K562 (cell line): ENCODE measurements around the gene DDX54. TPM values are rescaled to one million over a fixed set of nuclear protein-coding genes. Genes with fewer than 3 reads are reported as not detected.

ENCODE experiments used
- ARNT ChIP-seq, 2 experiments: fragments of 450-650 bp; IDR thresholded peaks; 2 replicates each; pipeline ENCODE4 v1.6.1; 2016; ENCODE audit warnings: mild to moderate bottlenecking in 1 of 2
- GABPA ChIP-seq: fragments of 200-800 bp; sonication (Bioruptor generic); conservative IDR thresholded peaks from 2 replicates; pipeline ENCODE4 v1.6.1; 2016; ENCODE audit warnings: low read depth, missing genetic modification characterization, missing compliant biosample characterization
- IRF2 ChIP-seq: sonication (generic); formaldehyde crosslinking; IDR thresholded peaks from 2 replicates; pipeline ENCODE4 v1.8.1; 2022; ENCODE audit warnings: mild to moderate bottlenecking, missing genetic modification reagents
- MTF1 ChIP-seq: fragments of 250-450 bp; sonication (Bioruptor Pico); IDR thresholded peaks from 2 replicates; pipeline ENCODE4 v1.9.0; 2021; ENCODE audit warnings: moderate library complexity, mild to moderate bottlenecking, inconsistent platforms, borderline replicate concordance
- NFE2L1 ChIP-seq: fragments of 450-650 bp; IDR thresholded peaks from 2 replicates; pipeline ENCODE4 v1.6.1; 2016; ENCODE audit warnings: missing genetic modification characterization, low read depth, mild to moderate bottlenecking, missing compliant biosample characterization, moderate library complexity, borderline replicate concordance
- NR4A1 ChIP-seq, 2 experiments: fragments of 250-450 bp in 1 of 2; fragments of 450-650 bp in 1 of 2; sonication (Bioruptor Pico) in 1 of 2; IDR thresholded peaks; 2 replicates each; pipeline versions ENCODE4 v1.4.0 to v1.6.1; 2016 to 2020; ENCODE audit warnings: mild to moderate bottlenecking in 2 of 2, missing compliant biosample characterization in 1 of 2, missing genetic modification characterization in 1 of 2, moderate library complexity in 1 of 2
- PCBP1 ChIP-seq: fragments of 200-400 bp; formaldehyde crosslinking; IDR thresholded peaks from 2 replicates; pipeline ENCODE4 v1.6.1; 2018; ENCODE audit warnings: mild to moderate bottlenecking, low read depth, low read length; ENCODE audit not compliant: poor library complexity, severe bottlenecking
- POLR2AphosphoS2 ChIP-seq: IDR thresholded peaks from 2 replicates; pipeline ENCODE4 v1.6.1; 2012; ENCODE audit warnings: low read length, improper control_type of control experiment
- RBM17 ChIP-seq: fragments of 200-400 bp; formaldehyde crosslinking; IDR thresholded peaks from 2 replicates; pipeline ENCODE4 v1.6.1; 2017; ENCODE audit warnings: low read depth, mild to moderate bottlenecking, low read length, borderline replicate concordance
- RFX7 ChIP-seq: fragments of 250-450 bp; sonication (Bioruptor Pico); IDR thresholded peaks from 2 replicates; pipeline ENCODE4 v1.5.1; 2021; ENCODE audit warnings: mild to moderate bottlenecking
- RHOXF2B ChIP-seq: fragments of 250-450 bp; sonication (Bioruptor Pico); conservative IDR thresholded peaks from 2 replicates; pipeline ENCODE4 v1.5.1; 2021
- SMAD2 ChIP-seq: fragments of 150-350 bp; IDR thresholded peaks from 2 replicates; pipeline ENCODE4 v1.6.1; 2014; ENCODE audit warnings: low read depth, mild to moderate bottlenecking, low read length
- TCF7 ChIP-seq: sonication (generic); IDR thresholded peaks from 2 replicates; pipeline ENCODE4 v1.6.1; 2016; ENCODE audit warnings: antibody characterized with exemption, borderline replicate concordance
- TCF7L2 ChIP-seq: fragments of 150-350 bp; IDR thresholded peaks from 2 replicates; pipeline ENCODE4 v1.6.1; 2016; ENCODE audit warnings: low read depth, mild to moderate bottlenecking, low read length, moderate library complexity
- ZC3H4 ChIP-seq: sonication (generic); formaldehyde crosslinking; IDR thresholded peaks from 2 replicates; pipeline ENCODE4 v1.9.0; 2021; ENCODE audit warnings: missing genetic modification reagents, borderline replicate concordance
- ZNF444 ChIP-seq: fragments of 250-450 bp; sonication (Bioruptor Pico); IDR thresholded peaks from 2 replicates; pipeline ENCODE4 v1.4.0; 2020; ENCODE audit warnings: mild to moderate bottlenecking, moderate library complexity
- ZNF695 ChIP-seq: fragments of 450-650 bp; formaldehyde crosslinking; IDR thresholded peaks from 2 replicates; pipeline ENCODE4 v1.4.0; 2020; ENCODE audit warnings: mild to moderate bottlenecking, moderate library complexity
- polyA plus RNA-seq, 8 experiments: library from polyadenylated mRNA; depleted of rRNA in 4 of 8; stranded (reverse) in 5 of 8; unstranded in 3 of 8; fragments of >200 nt; fragmentation: Nextera tagmentation in 2 of 8; fragmentation: Illumina TruSeq in 1 of 8; extraction: Ambion mirVana in 2 of 8; extraction: Trizol in 1 of 8; gene quantifications; 2 replicates each; pipeline versions ENCODE4 v1.2.1 to v1.2.3, GENCODE V29; 2011 to 2014; ENCODE audit warnings: inconsistent platforms in 1 of 8, missing spikeins in 1 of 8
- total RNA-seq, 7 experiments: library from RNA; depleted of rRNA in 6 of 7; stranded (reverse); fragments of >200 nt in 6 of 7; fragmentation: Illumina TruSeq in 2 of 7; extraction: Trizol in 2 of 7; gene quantifications; 2 replicates each; pipeline versions ENCODE4 v1.2.1 to v1.2.3, GENCODE V29; 2011 to 2021; ENCODE audit warnings: low replicate concordance in 1 of 7
- TF ChIP-seq, protein P1 (sequence below): fragments of 450-650 bp; IDR thresholded peaks from 2 replicates; pipeline ENCODE4 v1.6.1; 2016; ENCODE audit warnings: low read depth
- TF ChIP-seq, protein P2 (sequence below): fragments of 450-650 bp; formaldehyde crosslinking; IDR thresholded peaks from 2 replicates; pipeline ENCODE4 v1.4.0; 2020; ENCODE audit warnings: mild to moderate bottlenecking, moderate library complexity

DDX54 gene
- total and polyA plus RNA-seq, 9 of the 15 experiments (the other 6 are each of a cell fraction or from before 2014, with no cell fraction given) = 1.4 to 135 (median 51.4) TPM

DNA sequence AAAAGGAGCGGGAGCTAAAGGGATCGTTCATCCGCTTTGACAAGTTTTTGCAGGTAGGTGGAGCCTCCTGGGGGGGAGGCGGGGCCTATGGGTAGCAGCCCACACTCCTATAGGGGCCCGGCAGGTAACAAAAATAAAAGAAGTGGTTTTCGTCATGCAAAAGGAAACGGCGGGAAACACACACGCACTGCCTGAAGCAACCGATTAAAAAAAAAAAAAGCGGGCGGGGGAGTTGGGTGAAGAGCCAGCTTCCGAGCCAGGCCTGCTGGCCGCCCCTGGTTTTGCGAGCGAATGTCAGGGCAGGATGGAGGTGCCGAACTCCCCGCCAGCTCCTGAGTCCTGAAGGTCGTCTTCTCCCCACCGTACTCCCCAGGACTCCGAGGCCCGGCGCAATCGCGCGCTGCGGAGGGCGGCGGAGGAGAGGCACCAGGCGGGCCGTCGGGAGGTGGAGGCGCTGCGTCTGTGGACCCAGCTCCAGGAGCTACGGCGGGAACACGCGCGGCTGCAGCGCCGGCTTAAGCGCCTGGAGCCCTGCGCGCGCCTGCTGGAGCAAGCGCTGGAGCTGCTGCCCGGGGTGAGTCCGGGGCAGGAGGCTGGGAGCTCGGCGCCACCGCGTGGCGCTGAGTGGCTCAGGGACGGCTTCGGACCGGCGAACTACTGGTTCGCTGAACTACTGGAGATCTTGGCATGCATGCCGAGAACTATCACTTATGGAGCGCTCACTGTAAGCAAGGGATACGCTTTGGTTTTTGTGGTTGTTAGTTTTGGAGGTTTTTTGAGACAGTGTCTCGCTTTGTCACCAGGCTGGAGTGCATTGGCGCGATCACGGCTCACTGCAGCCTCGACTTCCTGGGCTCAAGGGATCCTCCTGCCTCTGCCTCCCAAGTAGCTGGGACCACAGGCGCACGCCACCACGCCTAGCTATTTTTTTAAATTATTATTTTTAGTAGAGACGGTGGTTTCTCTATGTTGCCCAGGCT is 32.2 kb downstream of the DDX54 start (continued):
- TF ChIP-seq, protein P1, sequence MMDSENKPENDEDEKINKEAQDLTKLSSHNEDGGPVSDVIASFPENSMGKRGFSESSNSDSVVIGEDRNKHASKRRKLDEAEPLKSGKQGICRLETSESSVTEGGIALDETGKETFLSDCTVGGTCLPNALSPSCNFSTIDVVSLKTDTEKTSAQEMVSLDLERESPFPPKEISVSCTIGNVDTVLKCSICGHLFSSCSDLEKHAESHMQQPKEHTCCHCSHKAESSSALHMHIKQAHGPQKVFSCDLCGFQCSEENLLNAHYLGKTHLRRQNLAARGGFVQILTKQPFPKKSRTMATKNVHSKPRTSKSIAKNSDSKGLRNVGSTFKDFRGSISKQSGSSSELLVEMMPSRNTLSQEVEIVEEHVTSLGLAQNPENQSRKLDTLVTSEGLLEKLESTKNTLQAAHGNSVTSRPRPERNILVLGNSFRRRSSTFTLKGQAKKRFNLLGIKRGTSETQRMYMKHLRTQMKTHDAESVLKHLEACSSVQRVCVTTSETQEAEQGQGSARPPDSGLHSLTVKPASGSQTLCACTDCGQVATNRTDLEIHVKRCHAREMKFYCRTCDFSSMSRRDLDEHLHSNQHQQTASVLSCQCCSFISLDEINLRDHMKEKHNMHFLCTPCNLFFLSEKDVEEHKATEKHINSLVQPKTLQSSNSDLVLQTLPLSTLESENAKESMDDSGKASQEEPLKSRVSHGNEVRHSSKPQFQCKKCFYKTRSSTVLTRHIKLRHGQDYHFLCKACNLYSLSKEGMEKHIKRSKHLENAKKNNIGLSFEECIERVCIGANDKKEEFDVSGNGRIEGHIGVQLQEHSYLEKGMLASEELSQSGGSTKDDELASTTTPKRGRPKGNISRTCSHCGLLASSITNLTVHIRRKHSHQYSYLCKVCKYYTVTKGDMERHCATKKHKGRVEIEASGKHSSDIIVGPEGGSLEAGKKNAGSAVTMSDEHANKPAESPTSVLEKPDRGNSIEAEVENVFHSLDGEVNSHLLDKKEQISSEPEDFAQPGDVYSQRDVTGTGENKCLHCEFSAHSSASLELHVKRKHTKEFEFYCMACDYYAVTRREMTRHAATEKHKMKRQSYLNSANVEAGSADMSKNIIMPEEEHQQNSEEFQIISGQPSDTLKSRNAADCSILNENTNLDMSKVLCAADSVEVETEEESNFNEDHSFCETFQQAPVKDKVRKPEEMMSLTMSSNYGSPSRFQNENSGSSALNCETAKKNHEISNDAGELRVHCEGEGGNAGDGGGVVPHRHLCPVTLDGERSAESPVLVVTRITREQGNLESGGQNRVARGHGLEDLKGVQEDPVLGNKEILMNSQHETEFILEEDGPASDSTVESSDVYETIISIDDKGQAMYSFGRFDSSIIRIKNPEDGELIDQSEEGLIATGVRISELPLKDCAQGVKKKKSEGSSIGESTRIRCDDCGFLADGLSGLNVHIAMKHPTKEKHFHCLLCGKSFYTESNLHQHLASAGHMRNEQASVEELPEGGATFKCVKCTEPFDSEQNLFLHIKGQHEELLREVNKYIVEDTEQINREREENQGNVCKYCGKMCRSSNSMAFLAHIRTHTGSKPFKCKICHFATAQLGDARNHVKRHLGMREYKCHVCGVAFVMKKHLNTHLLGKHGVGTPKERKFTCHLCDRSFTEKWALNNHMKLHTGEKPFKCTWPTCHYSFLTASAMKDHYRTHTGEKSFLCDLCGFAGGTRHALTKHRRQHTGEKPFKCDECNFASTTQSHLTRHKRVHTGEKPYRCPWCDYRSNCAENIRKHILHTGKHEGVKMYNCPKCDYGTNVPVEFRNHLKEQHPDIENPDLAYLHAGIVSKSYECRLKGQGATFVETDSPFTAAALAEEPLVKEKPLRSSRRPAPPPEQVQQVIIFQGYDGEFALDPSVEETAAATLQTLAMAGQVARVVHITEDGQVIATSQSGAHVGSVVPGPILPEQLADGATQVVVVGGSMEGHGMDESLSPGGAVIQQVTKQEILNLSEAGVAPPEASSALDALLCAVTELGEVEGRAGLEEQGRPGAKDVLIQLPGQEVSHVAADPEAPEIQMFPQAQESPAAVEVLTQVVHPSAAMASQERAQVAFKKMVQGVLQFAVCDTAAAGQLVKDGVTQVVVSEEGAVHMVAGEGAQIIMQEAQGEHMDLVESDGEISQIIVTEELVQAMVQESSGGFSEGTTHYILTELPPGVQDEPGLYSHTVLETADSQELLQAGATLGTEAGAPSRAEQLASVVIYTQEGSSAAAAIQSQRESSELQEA = no peak
- TF ChIP-seq, protein P2, sequence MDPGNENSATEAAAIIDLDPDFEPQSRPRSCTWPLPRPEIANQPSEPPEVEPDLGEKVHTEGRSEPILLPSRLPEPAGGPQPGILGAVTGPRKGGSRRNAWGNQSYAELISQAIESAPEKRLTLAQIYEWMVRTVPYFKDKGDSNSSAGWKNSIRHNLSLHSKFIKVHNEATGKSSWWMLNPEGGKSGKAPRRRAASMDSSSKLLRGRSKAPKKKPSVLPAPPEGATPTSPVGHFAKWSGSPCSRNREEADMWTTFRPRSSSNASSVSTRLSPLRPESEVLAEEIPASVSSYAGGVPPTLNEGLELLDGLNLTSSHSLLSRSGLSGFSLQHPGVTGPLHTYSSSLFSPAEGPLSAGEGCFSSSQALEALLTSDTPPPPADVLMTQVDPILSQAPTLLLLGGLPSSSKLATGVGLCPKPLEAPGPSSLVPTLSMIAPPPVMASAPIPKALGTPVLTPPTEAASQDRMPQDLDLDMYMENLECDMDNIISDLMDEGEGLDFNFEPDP (CRISPR knock-in tag) = no peak
- TF ChIP-seq SMAD2 = no peak
- no peak for TF ChIP-seq TCF7
- no peak for TF ChIP-seq ARNT (IDR thresholded peaks at IDR 0.05)
- TF ChIP-seq MTF1 (CRISPR knock-in tag) = no peak
- no peak for TF ChIP-seq ZC3H4 (CRISPR knock-in tag)
- no peak for TF ChIP-seq GABPA (tag)
- TF ChIP-seq PCBP1 = no peak
- no peak for TF ChIP-seq RFX7 (CRISPR knock-in tag)
- no peak for TF ChIP-seq IRF2 (CRISPR knock-in tag)
- no peak for TF ChIP-seq ZNF695 (CRISPR knock-in tag)
- TF ChIP-seq POLR2AphosphoS2 = no peak
- no peak for TF ChIP-seq NR4A1 (CRISPR knock-in tag; IDR thresholded peaks at IDR 0.05)
- TF ChIP-seq NR4A1 (tag; IDR thresholded peaks at IDR 0.05) = no peak
- TF ChIP-seq RHOXF2B (CRISPR knock-in tag) = no peak
- no peak for TF ChIP-seq RBM17
- no peak for TF ChIP-seq ZNF444 (CRISPR knock-in tag)
- TF ChIP-seq TCF7L2 = no peak
- TF ChIP-seq NFE2L1 (tag) = no peak
